Subcutaneous abdominal adipose tissue (tissue), 5 donors: ENCODE results near the gene RAPGEF1.
"Not testable (repeated sequence)": the region's sequence is repeated elsewhere in the genome, so short reads cannot be mapped to it uniquely, and the experiment has no call there.

ENCODE experiments used
- H3K27ac ChIP-seq: one replicate; pipeline ENCODE4 v1.7.0; 2013; ENCODE audit warnings: low read depth, mild to moderate bottlenecking, inconsistent platforms, low read length, moderate library complexity
- H3K27me3 ChIP-seq, 5 donors: one replicate each; pipeline ENCODE4 v1.7.0; 2013; ENCODE audit warnings: low read length in 5 of 5, inconsistent platforms in 1 of 5; ENCODE audit not compliant: control insufficient read depth in 5 of 5, insufficient read depth in 4 of 5
- H3K36me3 ChIP-seq, 5 donors: one replicate each; pipeline ENCODE4 v1.7.0; 2013; ENCODE audit warnings: low read length in 5 of 5; ENCODE audit not compliant: control insufficient read depth in 5 of 5, insufficient read depth in 5 of 5
- H3K4me1 ChIP-seq, 5 donors: one replicate each; pipeline ENCODE4 v1.7.0; 2013; ENCODE audit warnings: low read length in 5 of 5, mild to moderate bottlenecking in 3 of 5, moderate library complexity in 1 of 5; ENCODE audit not compliant: control insufficient read depth in 5 of 5, insufficient read depth in 5 of 5
- H3K4me3 ChIP-seq, 5 donors: one replicate each; pipeline ENCODE4 v1.7.0; 2013; ENCODE audit warnings: low read length in 5 of 5, low read depth in 1 of 5
- H3K9ac ChIP-seq, 5 donors: one replicate each; pipeline ENCODE4 v1.7.0; 2013; ENCODE audit warnings: low read length in 5 of 5, mild to moderate bottlenecking in 4 of 5, moderate library complexity in 3 of 5
- H3K9me3 ChIP-seq, 5 donors: one replicate each; pipeline ENCODE4 v1.7.0; 2013; ENCODE audit warnings: low read length in 5 of 5; ENCODE audit not compliant: control insufficient read depth in 5 of 5
- donor health status: healthy.
- donor health status: healthy.
- donor health status: healthy.
- donor health status: healthy.
- donor health status: healthy.

RAPGEF1 gene

GRCh38 chr9:131683094-131683493 is 56.8 kb downstream of the RAPGEF1 start:
- H3K27ac ChIP-seq, H3K9me3 ChIP-seq, H3K36me3 ChIP-seq, H3K9ac ChIP-seq, H3K27me3 ChIP-seq, H3K4me3 ChIP-seq: not testable (repeated sequence)
- H3K4me1 ChIP-seq, result peaks cover 10 to 40% (median 32%) of the 10 kb centered on the region in 5 donors

DNA sequence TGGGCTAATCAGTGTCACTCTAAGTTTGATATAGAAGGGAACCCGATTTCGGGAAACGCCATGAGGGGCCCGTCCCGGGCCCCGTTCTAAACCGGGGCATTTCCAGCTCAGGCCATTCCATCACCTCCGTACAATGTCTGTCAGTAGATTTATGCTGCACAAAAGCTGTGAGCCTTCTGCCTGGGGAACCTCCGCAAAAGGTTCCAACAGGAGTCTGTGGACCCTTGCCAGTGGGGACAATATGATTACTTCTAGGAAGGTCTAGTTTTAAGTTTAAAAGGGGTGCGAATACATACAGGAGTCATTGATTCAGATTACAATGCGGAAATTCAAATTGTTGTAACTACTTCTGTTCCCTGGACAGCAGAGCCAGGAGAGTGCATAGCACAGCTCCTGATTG is 57.6 kb downstream of the RAPGEF1 start:
- no peaks in the 10 kb centered on the region for H3K9me3 ChIP-seq
- H3K27me3 ChIP-seq, result no peaks in the 10 kb centered on the region
- H3K36me3 ChIP-seq, result peaks cover 0 to 4% (median 0%) of the 10 kb centered on the region in 5 donors
- H3K27ac ChIP-seq, result peak overlapping the region; percentile 2
- peaks cover 14 to 48% (median 40%) of the 10 kb centered on the region in 5 donors for H3K4me1 ChIP-seq
- H3K4me3 ChIP-seq, result peak overlapping the region in 2 of 5 donors; percentile 29 to 32
- no peak overlapping the region for H3K9ac ChIP-seq

DNA sequence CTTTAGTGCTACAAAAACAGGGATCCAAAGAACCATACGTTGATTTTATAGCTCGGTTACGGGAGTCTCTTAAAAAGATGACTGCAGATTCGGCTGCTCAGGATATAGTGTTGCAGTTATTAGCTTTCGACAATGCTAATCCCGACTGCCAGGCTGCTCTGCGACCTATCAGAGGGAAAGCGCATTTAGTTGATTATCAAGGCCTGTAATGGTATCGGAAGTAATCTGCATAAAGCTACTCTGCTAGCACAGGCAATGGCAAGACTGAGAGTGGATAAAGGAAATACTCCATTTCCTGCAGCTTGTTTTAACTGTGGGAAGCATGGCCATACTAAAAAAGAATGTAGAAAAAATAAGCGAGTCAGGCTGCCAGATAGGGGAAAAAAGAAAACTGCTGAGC is 58.0 kb downstream of the RAPGEF1 start:
- H3K9me3 ChIP-seq, H3K9ac ChIP-seq, H3K4me3 ChIP-seq, H3K36me3 ChIP-seq, H3K27me3 ChIP-seq: not testable (repeated sequence)
- Histone ChIP-seq H3K4me1 (peaks cover 14 to 53% (median 44%) of the 10 kb centered on the region in 5 donors), H3K27ac (peak overlapping the region; percentile 2)

- H3K9ac ChIP-seq, H3K9me3 ChIP-seq, H3K27me3 ChIP-seq, H3K4me3 ChIP-seq, H3K36me3 ChIP-seq, H3K27ac ChIP-seq: not testable (repeated sequence)
- H3K4me1 ChIP-seq, result peaks cover 20 to 60% (median 52%) of the 10 kb centered on the region in 5 donors
These were observed 58.8 kb downstream of the RAPGEF1 start for GRCh38 chr9:131681108-131681507.

GRCh38 chr9:131679261-131680020 is 60.4 kb downstream of the RAPGEF1 start:
- H3K27me3 ChIP-seq, result no peaks in the 10 kb centered on the region
- peak overlapping the region; percentile 82 for H3K27ac ChIP-seq
- H3K36me3 ChIP-seq, result no peaks in the 10 kb centered on the region
- H3K9ac ChIP-seq, result no peak overlapping the region
- H3K9me3 ChIP-seq, result no peaks in the 10 kb centered on the region
- no peak overlapping the region for H3K4me3 ChIP-seq
- H3K4me1 ChIP-seq, result peaks cover 31 to 77% (median 68%) of the 10 kb centered on the region in 5 donors

DNA sequence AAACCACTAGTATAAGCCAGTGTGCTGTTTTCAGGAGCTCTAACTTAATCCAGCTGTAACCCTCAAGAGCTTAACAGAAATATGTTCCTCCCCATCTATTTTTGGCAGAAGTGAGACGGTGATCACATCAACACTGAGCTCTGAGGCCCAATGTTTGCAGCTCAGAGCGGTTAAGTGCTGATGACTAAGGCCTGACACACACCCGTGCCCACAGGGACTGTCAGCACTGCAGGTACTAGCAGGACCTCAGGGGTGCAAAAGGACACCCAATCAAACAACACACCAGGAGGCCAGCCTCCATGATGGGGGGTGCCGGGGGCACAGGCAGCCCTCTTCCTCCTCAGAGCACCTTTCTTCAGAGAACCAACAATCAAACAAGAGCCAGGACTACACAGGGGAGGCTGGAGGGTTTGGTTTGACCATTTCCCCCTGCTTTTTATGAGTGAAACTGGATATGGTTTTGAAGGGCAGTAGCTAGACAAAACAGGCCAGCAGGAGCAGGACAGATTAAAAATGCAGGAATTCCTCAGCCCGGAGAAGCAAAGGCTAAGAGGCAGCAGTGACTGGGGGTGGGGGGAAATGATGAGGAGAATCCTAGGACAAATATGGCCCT is 61.3 kb downstream of the RAPGEF1 start:
- Histone ChIP-seq H3K9ac (peak overlapping the region in 1 of 5 donors; percentile 0), H3K27ac (peak overlapping the region; percentile 82), H3K4me1 (peaks cover 31 to 83% (median 69%) of the 10 kb centered on the region in 5 donors), H3K36me3 (no peaks in the 10 kb centered on the region), H3K27me3 (no peaks in the 10 kb centered on the region), H3K4me3 (no peak overlapping the region), H3K9me3 (no peaks in the 10 kb centered on the region)

GRCh38 chr9:131677444-131678180 is 62.3 kb downstream of the RAPGEF1 start:
- H3K27me3 ChIP-seq, result no peaks in the 10 kb centered on the region
- H3K4me3 ChIP-seq, result peak overlapping the region in 1 of 5 donors; percentile 8
- H3K4me1 ChIP-seq, result peaks cover 31 to 91% (median 73%) of the 10 kb centered on the region in 5 donors
- H3K9ac ChIP-seq, result peak overlapping the region in 3 of 5 donors; percentile 11 to 58 (median 51)
- no peaks in the 10 kb centered on the region for H3K9me3 ChIP-seq
- peak overlapping the region; percentile 82 for H3K27ac ChIP-seq
- H3K36me3 ChIP-seq, result no peaks in the 10 kb centered on the region

DNA sequence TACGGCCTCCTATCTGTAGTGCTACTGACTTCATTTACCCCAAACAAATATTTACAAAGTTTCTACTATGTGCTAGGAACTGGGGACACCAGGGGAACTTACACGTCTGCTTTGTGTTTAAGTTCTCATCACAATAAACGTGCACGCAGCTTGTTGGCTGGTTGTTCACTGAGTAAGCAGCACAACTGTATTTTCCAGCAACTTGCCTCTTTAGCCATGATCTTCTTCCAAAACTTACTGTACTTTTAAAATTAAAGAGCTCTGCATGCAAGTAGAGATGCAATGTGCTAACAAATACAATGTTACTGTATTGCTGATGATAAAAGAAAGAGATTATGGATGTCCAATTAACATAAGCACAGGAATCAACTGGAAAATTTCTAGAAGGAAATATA is 62.8 kb downstream of the RAPGEF1 start:
- Histone ChIP-seq H3K4me3 (peak overlapping the region in 1 of 5 donors; percentile 18), H3K4me1 (peaks cover 31 to 92% (median 72%) of the 10 kb centered on the region in 5 donors), H3K36me3 (no peaks in the 10 kb centered on the region), H3K9ac (peak overlapping the region in 3 of 5 donors; percentile 2 to 51 (median 11)), H3K9me3 (no peaks in the 10 kb centered on the region), H3K27me3 (no peaks in the 10 kb centered on the region), H3K27ac (peak overlapping the region; percentile 82)

- Histone ChIP-seq H3K4me1 (peaks cover 34 to 92% (median 71%) of the 10 kb centered on the region in 5 donors), H3K27me3 (no peaks in the 10 kb centered on the region), H3K36me3 (no peaks in the 10 kb centered on the region), H3K9ac (peak overlapping the region in 2 of 5 donors; percentile 2 to 49), H3K4me3 (no peak overlapping the region), H3K27ac (peak overlapping the region; percentile 82), H3K9me3 (no peaks in the 10 kb centered on the region)
These were observed 63.4 kb downstream of the RAPGEF1 start for GRCh38 chr9:131676431-131676972.
